Stimulated activated CD4-positive, alpha-beta T cell treated with anti-CD3 and anti-CD28 coated beads, Interleukin-1b, Interleukin-23, amount 100 ng/mL, for 24 hours (primary cell): ENCODE measurements around the gene TMEM179B.

Experiments
- DNase-seq, 4 experiments: peaks; one replicate each; pipeline ENCODE4 v3.0.0-alpha.2; 2020; ENCODE audit warnings: low read depth in 4 of 4, low spot score in 1 of 4

Gene TMEM179B

GRCh38 chr11:62832336-62833234 lies 45.4 kb downstream of the TMEM179B start, which contains the start of gene TEX54:
TSS of gene TEX54 (minus strand) at chr11:62832841.
- DNase-seq, result no peak

- no peak for DNase-seq
Observed at GRCh38 chr11:62835336-62835735, 48.1 kb downstream of the TMEM179B start.

- DNase-seq, result peak in 3 of 4 experiments; percentile 75 to 85 (median 81)
Observed at GRCh38 chr11:62839050-62839945, 52.1 kb downstream of the TMEM179B start, which contains the start of gene WDR74. TSS of gene WDR74 (minus strand) at chr11:62839590. CDS start at chr11:62839570, 20 bp downstream.
